NCI-H2029 treated with DMSO at 0.1 percent for 48 hours (cell line): Measurements from ENCODE around the gene HNRNPD.
"Not testable (repeated sequence)": the region's sequence is repeated elsewhere in the genome, so short reads cannot be mapped to it uniquely, and the experiment has no call there.

Experiments
- DNase-seq: peaks from one replicate; lab custom pipeline; 2025; lab: John Stamatoyannopoulos, UW

Gene HNRNPD

DNA sequence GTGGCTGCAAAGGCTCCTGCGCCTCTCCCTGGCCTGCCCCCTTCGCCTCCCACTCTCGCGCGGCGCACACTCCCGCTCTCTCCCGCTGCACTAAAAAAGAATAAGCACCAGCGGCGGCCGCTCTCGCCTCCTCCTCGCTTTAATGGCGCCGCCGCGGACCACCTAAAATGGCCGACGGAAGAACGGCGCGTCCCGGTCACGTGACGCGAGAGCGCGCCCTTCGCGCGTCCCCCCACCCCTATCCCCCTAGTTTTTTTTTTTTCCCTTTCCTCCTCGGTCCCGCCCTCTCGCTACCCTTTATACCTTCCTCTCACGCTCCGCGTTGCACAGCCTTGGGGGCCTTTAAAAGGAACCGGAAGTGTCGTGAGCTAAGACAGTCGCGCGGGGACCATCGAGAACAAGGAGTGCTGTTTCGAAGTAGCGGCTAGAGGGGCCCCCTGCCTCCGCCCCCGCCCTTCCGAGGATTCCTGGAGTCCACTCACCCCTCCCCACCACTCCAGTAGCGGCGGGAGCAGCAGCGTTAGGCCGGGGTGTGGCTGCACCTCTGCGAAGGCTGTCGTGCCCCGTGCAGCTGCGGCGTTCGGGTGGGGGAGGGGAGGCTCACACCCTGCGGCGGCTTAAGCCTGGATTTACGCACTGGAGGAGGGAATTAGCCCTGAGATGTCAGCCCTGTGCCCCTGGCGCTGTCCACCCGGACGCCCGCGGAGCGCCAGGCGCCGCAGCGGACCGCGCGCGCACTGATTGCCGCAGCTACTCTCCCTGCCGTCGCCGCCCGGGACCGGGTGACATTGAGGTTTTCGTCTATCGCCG is at the start of gene HNRNPD:
Gene HNRNPD, minus strand, starts transcription at position 176 of the 810 bp plus-strand sequence. CDS start 313 bp downstream, outside the sequence.
- DNase-seq = peak; percentile 96

- no peak for DNase-seq
Measured at GRCh38 chr4:82422616-82423015, 48.8 kb upstream of the HNRNPD start.

GRCh38 chr4:82421796-82422560 is 48.2 kb upstream of the HNRNPD start:
- DNase-seq = no peak

- no peak for DNase-seq
Measured at GRCh38 chr4:82419451-82419850, 45.7 kb upstream of the HNRNPD start.

DNA sequence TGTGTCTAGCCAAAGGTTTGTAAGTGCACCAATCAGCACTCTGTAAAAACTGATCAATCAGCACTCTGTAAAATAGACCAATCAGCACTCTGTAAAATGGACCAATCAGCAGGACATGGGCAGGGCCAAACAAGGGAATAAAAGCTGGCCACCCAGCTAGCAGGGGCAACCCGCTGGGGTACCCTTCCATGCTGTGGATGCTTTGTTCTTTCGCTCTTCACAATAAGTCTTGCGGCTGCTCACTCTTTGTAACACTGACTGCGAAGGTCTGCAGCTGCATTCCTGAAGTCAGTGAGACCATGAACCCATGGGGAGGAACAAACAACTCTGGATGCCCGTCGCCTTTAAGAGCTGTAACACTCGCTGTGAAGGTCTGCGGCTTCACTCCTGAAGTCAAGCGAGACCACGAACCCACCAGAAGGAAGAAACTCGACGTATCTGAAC is 42.2 kb upstream of the HNRNPD start:
- no peak for DNase-seq

DNA sequence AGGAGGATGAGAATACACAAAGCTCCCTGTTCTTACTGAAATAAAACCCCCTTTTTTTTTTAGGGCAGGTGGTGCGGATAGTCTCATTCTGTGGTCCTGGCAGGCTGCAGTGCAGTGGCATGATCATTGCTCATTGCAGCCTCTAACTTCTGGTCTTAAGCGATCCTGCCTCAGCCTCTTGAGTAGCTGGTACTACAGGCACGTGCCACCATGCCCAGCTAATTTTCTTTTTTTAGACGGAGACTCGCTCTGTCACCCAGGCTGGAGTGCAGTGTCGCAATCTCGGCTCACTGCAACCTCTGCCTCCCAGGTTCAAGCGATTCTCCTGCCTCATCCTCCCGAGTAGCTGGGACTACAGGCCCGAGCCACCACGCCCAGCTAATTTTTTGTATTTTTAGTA is 41.3 kb upstream of the HNRNPD start:
- not testable (repeated sequence) for DNase-seq

- DNase-seq = no peak
Measured at GRCh38 chr4:82403725-82404124, 29.9 kb upstream of the HNRNPD start.

GRCh38 chr4:82402196-82402775 is 28.5 kb upstream of the HNRNPD start:
- DNase-seq = no peak

- no peak for DNase-seq
Measured at GRCh38 chr4:82401600-82401999, 27.8 kb upstream of the HNRNPD start.

DNA sequence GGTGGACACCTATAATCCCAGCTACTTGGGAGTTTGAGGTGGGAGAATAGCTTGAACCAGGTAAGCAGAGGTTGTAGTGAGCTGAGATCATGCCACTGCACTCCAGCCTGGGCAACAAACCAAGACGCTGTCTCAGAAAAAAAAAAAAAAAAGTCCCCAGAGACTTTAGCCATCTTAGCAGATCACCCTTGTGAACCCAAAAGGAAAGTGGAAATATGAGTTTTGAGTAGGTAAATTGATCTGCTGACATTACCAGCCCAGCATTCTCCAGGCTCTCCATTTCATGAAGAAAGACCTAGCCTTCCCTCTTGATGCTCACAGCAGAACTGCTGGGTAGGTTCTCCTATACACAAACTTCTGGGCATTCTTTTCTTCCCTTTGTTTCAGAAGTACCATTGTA is 24.5 kb upstream of the HNRNPD start:
- DNase-seq = no peak

GRCh38 chr4:82397527-82397926 is 23.7 kb upstream of the HNRNPD start:
- DNase-seq = no peak

DNA sequence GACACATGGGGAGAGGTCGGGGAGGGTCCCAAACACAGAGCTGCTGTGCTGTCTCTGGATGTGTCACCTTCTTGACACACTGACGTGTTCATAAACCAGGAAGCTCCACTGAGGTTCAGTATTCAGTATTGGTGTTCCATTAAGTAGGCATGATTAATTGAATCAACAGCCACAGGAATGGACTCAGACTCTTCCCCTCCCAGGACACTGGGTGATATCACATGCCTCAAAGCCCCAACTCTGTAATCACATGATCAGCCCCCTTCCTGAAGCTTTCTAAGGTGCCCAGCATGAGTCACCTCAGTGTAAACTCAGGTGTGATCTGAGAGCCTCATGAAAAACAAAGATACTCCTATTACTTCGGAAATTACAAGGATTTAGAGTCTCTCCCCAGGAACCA is 21.1 kb upstream of the HNRNPD start:
- no peak for DNase-seq

GRCh38 chr4:82390061-82390460 is 16.3 kb upstream of the HNRNPD start:
- not testable (repeated sequence) for DNase-seq

GRCh38 chr4:82388405-82388804 is 14.6 kb upstream of the HNRNPD start:
- no peak for DNase-seq

DNA sequence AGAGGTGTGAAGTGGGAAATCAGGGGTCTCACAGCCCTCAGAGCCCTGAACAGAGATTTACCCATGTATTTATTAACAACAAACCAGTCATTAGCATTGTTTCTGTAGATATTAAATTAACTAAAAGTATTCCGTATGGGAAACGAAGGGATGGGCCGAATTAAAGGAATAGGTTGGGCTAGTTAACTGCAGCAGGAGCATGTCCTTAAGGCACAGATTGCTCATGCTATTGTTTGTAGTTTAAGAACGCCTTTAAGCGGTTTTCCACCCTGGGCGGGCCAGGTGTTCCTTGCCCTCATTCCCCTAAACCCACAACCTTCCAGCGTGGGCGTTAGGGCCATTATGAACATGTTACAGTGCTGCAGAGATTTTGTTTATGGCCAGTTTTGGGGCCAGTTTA is 12.5 kb upstream of the HNRNPD start:
- not testable (repeated sequence) for DNase-seq

GRCh38 chr4:82382751-82383150 is 9.0 kb upstream of the HNRNPD start:
- DNase-seq = no peak

DNA sequence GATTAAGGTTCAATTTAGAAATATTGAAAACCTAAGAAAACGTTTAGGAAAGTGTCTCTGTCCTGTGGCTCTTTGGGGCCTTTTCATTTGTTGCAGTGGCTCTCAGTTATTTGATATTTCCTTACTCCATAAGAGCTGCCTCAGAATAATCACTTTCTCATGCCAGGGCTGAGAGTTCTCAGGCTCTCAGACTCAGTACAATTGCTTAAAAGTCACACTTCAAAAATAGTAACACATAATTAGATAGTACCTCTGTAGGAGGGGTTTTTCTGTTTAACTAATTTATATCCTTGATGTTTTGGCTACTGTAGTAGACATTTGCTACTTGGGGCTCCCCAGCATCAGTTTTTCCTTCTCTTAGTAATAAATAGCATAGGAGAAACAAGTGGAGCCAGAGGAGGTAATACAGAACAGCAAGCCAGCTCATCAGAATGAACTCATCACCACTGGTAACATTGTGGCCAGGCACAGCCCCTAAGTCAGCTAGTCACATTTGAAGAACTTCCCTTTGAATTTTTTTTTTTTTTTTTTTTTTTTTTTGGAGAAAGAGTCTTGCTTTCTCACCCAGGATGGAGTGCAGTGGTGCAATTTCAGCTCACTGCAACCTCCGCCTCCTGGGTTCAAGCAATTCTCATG is 8.0 kb upstream of the HNRNPD start:
- no peak for DNase-seq

- no peak for DNase-seq
Measured at GRCh38 chr4:82381235-82381634, 7.4 kb upstream of the HNRNPD start.

- DNase-seq = no peak
Measured at GRCh38 chr4:82380831-82381230, 7.0 kb upstream of the HNRNPD start.

GRCh38 chr4:82380344-82380743 is 6.6 kb upstream of the HNRNPD start:
- no peak for DNase-seq

DNA sequence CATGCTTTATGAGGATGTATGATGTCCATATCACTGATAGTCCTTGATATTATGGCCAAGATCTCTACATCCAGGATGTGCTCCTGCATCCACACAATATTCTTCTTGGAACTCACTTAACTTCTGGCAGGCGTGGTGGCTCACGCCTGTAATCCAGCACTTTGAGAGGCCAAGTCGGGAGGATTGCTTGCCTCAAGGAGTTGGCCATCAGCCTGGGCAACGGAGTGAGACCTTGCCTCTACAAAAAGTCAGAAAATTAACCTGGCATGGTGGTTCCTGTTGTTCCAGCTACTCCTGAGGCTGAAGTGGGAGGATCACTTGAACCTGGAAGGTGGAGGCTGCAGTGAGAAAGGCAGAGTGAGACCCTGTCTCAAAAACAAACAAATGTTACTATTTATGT is 2.3 kb upstream of the HNRNPD start:
- DNase-seq = no peak

GRCh38 chr4:82373486-82373815 is 340 bp downstream of the HNRNPD start:
- DNase-seq = no peak
